Activated T-helper 2 cell treated with anti-CD3 and anti-CD28 coated beads, Interferon-gamma antibody, Interleukin-2, Interleukin-4, amounts not matched to agents 10 μg/mL and 5 μg/mL and 100 μg/mL, durations not matched to agents 14 hours and 24 hours and 36 hours (primary cell): ENCODE measurements around the gene RAB7A. TPM values are rescaled to one million over a fixed set of nuclear protein-coding genes. Genes with fewer than 3 reads are reported as not detected.
"Not testable (repeated sequence)": the region's sequence is repeated elsewhere in the genome, so short reads cannot be mapped to it uniquely, and the experiment has no call there.

Experiments
- DNase-seq: peaks from one replicate; pipeline ENCODE4 v3.0.0; 2021; ENCODE audit warnings: low spot score
- H3K27ac Mint-ChIP-seq: one replicate; pipeline ENCODE4 v1.8.0; 2021; ENCODE audit warnings: mixed read lengths
- H3K27me3 Mint-ChIP-seq: one replicate; pipeline ENCODE4 v1.8.0; 2021; ENCODE audit warnings: low read depth, mixed read lengths
- H3K36me3 Mint-ChIP-seq: one replicate; pipeline ENCODE4 v1.8.0; 2021; ENCODE audit warnings: low read depth, mixed read lengths
- H3K4me1 Mint-ChIP-seq: one replicate; pipeline ENCODE4 v1.8.0; 2021; ENCODE audit warnings: low read depth, mixed read lengths
- H3K4me3 Mint-ChIP-seq: one replicate; pipeline ENCODE4 v1.8.0; 2021; ENCODE audit warnings: low read depth, mild to moderate bottlenecking, moderate library complexity, mixed read lengths
- H3K9me3 Mint-ChIP-seq: one replicate; pipeline ENCODE4 v1.8.0; 2021; ENCODE audit warnings: mixed read lengths
- intact Hi-C: fragments of 100-400 bp; cut with micrococcal nuclease; formaldehyde crosslinking; loops from one replicate; pipeline ENCODE4 v1.15.1; 2023
- total RNA-seq: library from RNA; stranded (reverse); gene quantifications from 2 replicates; pipeline ENCODE4 v1.2.3, GENCODE V29; 2022

Gene RAB7A
- total RNA-seq, 1 donor from 2014 or later: 322 TPM

GRCh38 chr3:128701342-128702212 lies 24.4 kb upstream of the RAB7A start:
- no peaks in the 10 kb centered on the region for H3K4me1 Mint-ChIP-seq
- no peaks in the 10 kb centered on the region for H3K9me3 Mint-ChIP-seq
- no peak for DNase-seq
- H3K27me3 Mint-ChIP-seq: peaks cover 2% of the 10 kb centered on the region
- H3K36me3 Mint-ChIP-seq: no peaks in the 10 kb centered on the region
- H3K4me3 Mint-ChIP-seq: no peak overlapping the region
- intact Hi-C loops: no loop called here
- no peak overlapping the region for H3K27ac Mint-ChIP-seq

- H3K4me1 Mint-ChIP-seq: no peaks in the 10 kb centered on the region
- no peaks in the 10 kb centered on the region for H3K36me3 Mint-ChIP-seq
- DNase-seq: no peak
- intact Hi-C loops: no loop called here
- no peak overlapping the region for H3K27ac Mint-ChIP-seq
- no peaks in the 10 kb centered on the region for H3K9me3 Mint-ChIP-seq
- peaks cover 2% of the 10 kb centered on the region for H3K27me3 Mint-ChIP-seq
- no peak overlapping the region for H3K4me3 Mint-ChIP-seq
These were observed 23.6 kb upstream of the RAB7A start for GRCh38 chr3:128702391-128702790.

- no peak overlapping the region for H3K27ac Mint-ChIP-seq
- intact Hi-C loops: no loop called here
- H3K27me3 Mint-ChIP-seq: no peaks in the 10 kb centered on the region
- no peaks in the 10 kb centered on the region for H3K36me3 Mint-ChIP-seq
- no peak for DNase-seq
- no peaks in the 10 kb centered on the region for H3K4me1 Mint-ChIP-seq
- no peaks in the 10 kb centered on the region for H3K9me3 Mint-ChIP-seq
- H3K4me3 Mint-ChIP-seq: no peak overlapping the region
These were observed 22.4 kb upstream of the RAB7A start for GRCh38 chr3:128703561-128703960.

- H3K4me1 Mint-ChIP-seq: no peaks in the 10 kb centered on the region
- no peaks in the 10 kb centered on the region for H3K36me3 Mint-ChIP-seq
- no peaks in the 10 kb centered on the region for H3K9me3 Mint-ChIP-seq
- no peaks in the 10 kb centered on the region for H3K27me3 Mint-ChIP-seq
- H3K27ac Mint-ChIP-seq: no peak overlapping the region
- no peak overlapping the region for H3K4me3 Mint-ChIP-seq
- DNase-seq: no peak
- intact Hi-C loops: no loop called here
These were observed 19.8 kb upstream of the RAB7A start for GRCh38 chr3:128706086-128706615.

- H3K4me3 Mint-ChIP-seq: no peak overlapping the region
- no peaks in the 10 kb centered on the region for H3K27me3 Mint-ChIP-seq
- H3K36me3 Mint-ChIP-seq: no peaks in the 10 kb centered on the region
- no peak overlapping the region for H3K27ac Mint-ChIP-seq
- H3K4me1 Mint-ChIP-seq: no peaks in the 10 kb centered on the region
- no peaks in the 10 kb centered on the region for H3K9me3 Mint-ChIP-seq
- no peak for DNase-seq
- intact Hi-C loops: no loop called here
These were observed 18.0 kb upstream of the RAB7A start for GRCh38 chr3:128707928-128708494.

GRCh38 chr3:128709038-128709437 lies 16.9 kb upstream of the RAB7A start:
- H3K4me1 Mint-ChIP-seq: no peaks in the 10 kb centered on the region
- H3K4me3 Mint-ChIP-seq: no peak overlapping the region
- no peaks in the 10 kb centered on the region for H3K36me3 Mint-ChIP-seq
- H3K27me3 Mint-ChIP-seq: no peaks in the 10 kb centered on the region
- no peak for DNase-seq
- H3K9me3 Mint-ChIP-seq: no peaks in the 10 kb centered on the region
- intact Hi-C loops: no loop called here
- H3K27ac Mint-ChIP-seq: no peak overlapping the region

- no peak overlapping the region for H3K4me3 Mint-ChIP-seq
- no peaks in the 10 kb centered on the region for H3K27me3 Mint-ChIP-seq
- H3K9me3 Mint-ChIP-seq: no peaks in the 10 kb centered on the region
- peaks cover 1% of the 10 kb centered on the region for H3K4me1 Mint-ChIP-seq
- intact Hi-C loops: no loop called here
- no peak overlapping the region for H3K27ac Mint-ChIP-seq
- DNase-seq: no peak
- no peaks in the 10 kb centered on the region for H3K36me3 Mint-ChIP-seq
These were observed 16.3 kb upstream of the RAB7A start for GRCh38 chr3:128709506-128710210.

GRCh38 chr3:128710816-128711433 lies 15.1 kb upstream of the RAB7A start:
- DNase-seq: no peak
- Mint-ChIP-seq H3K27ac (no peak overlapping the region), H3K27me3 (no peaks in the 10 kb centered on the region), H3K4me1 (peaks cover 9% of the 10 kb centered on the region), H3K9me3 (no peaks in the 10 kb centered on the region), H3K4me3 (no peak overlapping the region), H3K36me3 (no peaks in the 10 kb centered on the region)
- intact Hi-C loops: no loop called here

- no peaks in the 10 kb centered on the region for H3K27me3 Mint-ChIP-seq
- no peak overlapping the region for H3K4me3 Mint-ChIP-seq
- H3K9me3 Mint-ChIP-seq: no peaks in the 10 kb centered on the region
- DNase-seq: no peak
- no peak overlapping the region for H3K27ac Mint-ChIP-seq
- H3K36me3 Mint-ChIP-seq: no peaks in the 10 kb centered on the region
- H3K4me1 Mint-ChIP-seq: peaks cover 9% of the 10 kb centered on the region
- intact Hi-C loops: no loop called here
These were observed 13.1 kb upstream of the RAB7A start for GRCh38 chr3:128712848-128713247.

- Mint-ChIP-seq H3K4me3 (no peak overlapping the region), H3K27me3 (no peaks in the 10 kb centered on the region), H3K36me3 (no peaks in the 10 kb centered on the region), H3K27ac (peak overlapping the region; percentile 83), H3K9me3 (no peaks in the 10 kb centered on the region), H3K4me1 (peaks cover 18% of the 10 kb centered on the region)
- no peak for DNase-seq
- intact Hi-C loops: no loop called here
These were observed 11.0 kb upstream of the RAB7A start for GRCh38 chr3:128714887-128715491.

GRCh38 chr3:128718892-128719291 lies 7.1 kb upstream of the RAB7A start:
- H3K4me1 Mint-ChIP-seq: peaks cover 18% of the 10 kb centered on the region
- intact Hi-C loops, H3K9me3 Mint-ChIP-seq, DNase-seq, H3K27me3 Mint-ChIP-seq, H3K27ac Mint-ChIP-seq, H3K4me3 Mint-ChIP-seq, H3K36me3 Mint-ChIP-seq: not testable (repeated sequence)

- H3K36me3 Mint-ChIP-seq: no peaks in the 10 kb centered on the region
- intact Hi-C loops: loop anchor here (10.0 kb wide), 1 partner anchor 394 kb away; no protein-coding TSS in a partner anchor
These were observed 5.1 kb upstream of the RAB7A start for GRCh38 chr3:128720891-128721290.

More at GRCh38 chr3:128720891-128721290, 5.1 kb upstream of the RAB7A start:
- no peak for DNase-seq
- no peak overlapping the region for H3K4me3 Mint-ChIP-seq
- peaks cover 6% of the 10 kb centered on the region for H3K9me3 Mint-ChIP-seq
- H3K4me1 Mint-ChIP-seq: peaks cover 22% of the 10 kb centered on the region
- H3K27ac Mint-ChIP-seq: no peak overlapping the region
- peaks cover 7% of the 10 kb centered on the region for H3K27me3 Mint-ChIP-seq
